Fibroblast of skin of abdomen (primary cell): ENCODE data around the gene GRM5.

Experiments
- DNase-seq: peaks from one replicate; pipeline ENCODE4 v3.0.0-alpha.2; 2013

GRM5 gene

GRCh38 chr11:88831303-88831890 lies 234.4 kb downstream of the GRM5 start:
- DNase-seq = no peak

- peak; percentile 9 for DNase-seq
Observed at GRCh38 chr11:88827018-88827676, 238.6 kb downstream of the GRM5 start.

- no peak for DNase-seq
Observed at GRCh38 chr11:88819616-88820015, 246.2 kb downstream of the GRM5 start.

- no peak for DNase-seq
Observed at GRCh38 chr11:88818978-88819377, 246.8 kb downstream of the GRM5 start.

DNA sequence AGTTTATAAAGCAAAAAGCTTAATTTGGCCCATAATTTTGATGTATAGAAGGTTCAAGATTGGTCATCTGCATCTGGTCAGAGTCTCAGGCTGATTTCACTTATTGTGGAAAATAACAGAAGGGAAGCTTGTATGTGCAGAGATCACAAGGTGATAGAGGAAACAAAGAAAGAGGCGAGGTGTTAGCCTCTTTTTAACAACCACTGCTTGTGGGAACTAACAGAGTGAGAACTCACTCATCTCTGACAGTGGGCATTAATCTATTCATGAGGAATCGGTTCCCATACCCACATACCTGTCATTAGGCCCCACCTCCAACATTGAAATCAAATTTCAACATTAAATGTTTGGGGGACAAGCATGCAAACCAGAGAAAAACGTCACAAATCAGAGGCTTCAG lies 250.3 kb downstream of the GRM5 start:
- DNase-seq = no peak

DNA sequence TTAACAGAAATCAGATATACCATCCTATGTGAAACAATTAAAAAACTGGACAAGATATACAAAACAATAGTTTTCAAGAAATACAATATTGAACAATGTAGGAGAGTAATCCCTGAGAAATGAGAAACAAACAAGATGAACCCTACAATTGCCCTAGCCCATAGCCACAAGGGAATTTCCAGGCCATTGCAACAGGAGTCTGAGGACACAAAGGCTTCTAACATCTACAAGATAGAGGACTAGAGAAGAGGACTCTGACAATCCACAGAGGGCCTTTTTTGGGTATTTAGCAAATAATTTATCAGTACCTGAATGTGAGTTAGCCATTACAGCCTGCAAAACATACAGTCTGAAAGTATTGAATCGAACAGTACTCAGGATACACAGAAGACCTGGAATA lies 251.7 kb downstream of the GRM5 start:
- DNase-seq = no peak

GRCh38 chr11:88813233-88813915 lies 252.4 kb downstream of the GRM5 start:
- DNase-seq = no peak

GRCh38 chr11:88810420-88811097 lies 255.2 kb downstream of the GRM5 start:
- no peak for DNase-seq

- DNase-seq = no peak
Observed at GRCh38 chr11:88809126-88809525, 256.7 kb downstream of the GRM5 start.

DNA sequence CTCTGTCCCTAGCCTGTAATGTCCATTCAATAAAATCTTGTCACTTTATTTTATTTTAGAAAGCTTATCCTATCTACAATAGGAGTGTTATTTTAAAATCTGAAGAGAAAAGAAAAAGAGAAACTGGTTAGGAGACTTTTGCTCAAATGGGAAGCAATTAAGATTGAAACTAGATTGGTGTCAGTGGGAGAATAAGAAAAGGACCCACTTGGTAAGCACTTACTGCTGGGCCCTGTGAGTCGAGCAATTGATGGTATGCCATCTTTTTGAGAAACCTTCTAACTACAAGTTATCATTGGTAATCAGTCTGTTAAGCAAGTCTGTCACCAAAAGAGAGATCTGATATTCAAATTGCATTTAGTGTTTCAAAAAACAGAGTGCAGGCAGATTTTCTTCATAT lies 258.4 kb downstream of the GRM5 start:
- no peak for DNase-seq

GRCh38 chr11:88806410-88806809 lies 259.4 kb downstream of the GRM5 start:
- no peak for DNase-seq

GRCh38 chr11:88801484-88802123 lies 264.2 kb downstream of the GRM5 start:
- no peak for DNase-seq

DNA sequence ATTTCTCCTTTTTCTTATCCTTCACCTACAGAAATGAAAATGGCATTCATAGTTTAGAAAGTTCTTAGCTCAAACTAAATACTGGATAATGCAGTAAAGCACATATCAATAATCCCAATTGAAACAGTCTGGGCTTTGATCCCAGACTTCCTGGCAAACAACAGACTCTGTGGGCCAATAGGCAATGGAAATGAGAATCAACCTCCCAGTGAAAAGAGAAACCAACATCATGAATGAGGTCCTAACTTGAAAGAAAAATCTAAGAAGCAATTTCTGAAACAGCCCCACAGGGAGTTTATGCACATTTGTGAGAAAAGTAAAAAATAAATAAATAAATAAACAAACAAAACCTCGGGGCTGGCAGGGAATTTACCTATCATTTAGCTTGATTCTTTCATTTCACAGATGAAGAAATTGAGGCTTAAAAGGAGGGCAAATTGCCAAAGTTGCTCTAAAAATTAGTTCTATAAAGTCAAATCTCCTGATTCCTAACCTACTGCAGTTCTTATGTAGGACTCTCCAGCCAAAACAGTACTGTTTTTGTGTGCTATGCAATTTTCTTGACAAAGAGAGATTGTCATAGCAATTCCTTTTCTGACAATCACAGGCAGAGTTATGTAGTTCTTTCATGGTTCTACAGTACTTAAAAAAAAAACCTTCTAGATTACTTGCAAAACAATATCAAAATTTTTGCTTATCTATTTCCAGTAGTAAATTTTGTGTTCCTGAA lies 265.8 kb downstream of the GRM5 start:
- DNase-seq = peak; percentile 7

DNA sequence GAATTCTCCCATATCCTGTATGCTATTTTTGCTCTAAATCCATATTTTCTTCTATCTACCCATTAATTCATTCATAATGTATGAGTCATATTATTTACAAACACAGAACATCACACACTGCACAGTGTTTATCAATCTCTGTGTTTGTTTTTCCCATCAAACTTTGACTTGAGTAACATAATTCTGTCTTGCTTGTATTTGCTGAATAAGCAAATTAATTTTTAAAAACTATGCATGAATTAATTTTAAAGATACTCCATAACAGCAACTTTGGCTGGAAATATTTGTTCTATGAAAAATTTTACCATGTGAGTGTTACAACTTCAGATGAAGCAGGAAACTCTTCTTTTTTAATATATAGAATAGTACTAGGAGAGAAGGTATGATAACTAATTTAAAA lies 275.6 kb downstream of the GRM5 start:
- DNase-seq = no peak

DNA sequence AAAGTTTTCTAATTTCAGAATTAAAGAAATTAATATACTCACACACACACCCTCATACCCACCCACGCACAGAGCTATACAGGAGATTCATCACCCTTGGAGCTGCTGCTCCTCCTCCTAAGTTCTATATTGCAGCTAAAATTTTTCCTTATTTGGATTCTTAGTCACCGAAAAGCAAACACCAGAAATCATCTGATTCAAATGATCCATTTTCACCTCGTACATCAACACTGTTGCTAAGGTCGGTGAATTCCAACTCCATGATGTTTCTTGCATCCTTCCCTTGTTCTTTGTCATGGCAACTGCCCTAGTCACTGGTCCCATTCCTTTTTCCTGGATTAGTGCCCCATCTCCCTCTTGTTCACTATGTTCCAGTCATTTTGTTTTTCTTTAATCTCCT lies 286.2 kb downstream of the GRM5 start:
- peak; percentile 95 for DNase-seq

DNA sequence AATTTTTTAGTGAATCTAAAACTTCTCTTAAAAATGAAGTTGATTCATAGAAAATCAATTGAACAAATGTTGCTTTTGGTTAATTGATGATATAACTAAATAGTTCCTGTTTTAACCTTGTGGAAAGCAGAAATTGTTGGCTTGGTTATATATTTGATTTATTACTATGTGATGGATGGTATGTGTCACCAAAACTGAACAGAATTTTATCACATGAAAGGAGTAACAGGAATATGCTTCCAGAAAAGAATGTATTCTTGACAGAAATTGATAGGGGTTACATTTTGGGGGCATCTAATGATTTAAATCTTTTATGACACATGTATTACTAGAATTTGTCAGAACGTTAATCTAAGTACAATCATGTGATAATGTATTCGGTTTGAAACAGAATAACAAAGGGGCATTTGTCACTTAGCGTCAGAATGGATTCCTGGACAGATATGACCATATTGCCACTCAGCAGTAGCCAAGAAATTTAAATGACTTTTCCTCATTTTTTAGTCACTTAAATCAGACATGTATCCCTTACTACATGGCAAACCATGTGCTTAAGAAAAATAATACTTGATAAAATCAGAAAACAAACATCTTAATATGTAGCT lies 295.2 kb downstream of the GRM5 start:
- DNase-seq = no peak

DNA sequence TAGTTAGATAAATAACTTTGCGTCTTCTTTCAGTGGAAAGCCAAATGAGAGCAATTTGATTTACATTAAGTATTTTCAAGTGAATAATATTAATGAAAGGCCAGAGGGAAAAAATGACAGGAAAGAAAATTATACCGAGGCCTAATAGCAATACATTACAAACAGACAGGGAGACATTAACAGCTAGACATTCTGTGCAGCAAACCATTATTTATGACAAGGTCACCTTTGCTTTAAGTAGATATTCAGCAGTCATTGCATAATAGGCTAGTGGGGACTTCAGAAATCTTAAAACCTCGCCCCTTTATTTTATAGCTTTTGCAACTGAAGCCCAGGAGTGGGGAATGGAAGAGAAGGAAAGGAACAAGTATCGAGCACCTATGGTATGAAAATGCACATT lies 321.6 kb downstream of the GRM5 start:
- DNase-seq = no peak

DNA sequence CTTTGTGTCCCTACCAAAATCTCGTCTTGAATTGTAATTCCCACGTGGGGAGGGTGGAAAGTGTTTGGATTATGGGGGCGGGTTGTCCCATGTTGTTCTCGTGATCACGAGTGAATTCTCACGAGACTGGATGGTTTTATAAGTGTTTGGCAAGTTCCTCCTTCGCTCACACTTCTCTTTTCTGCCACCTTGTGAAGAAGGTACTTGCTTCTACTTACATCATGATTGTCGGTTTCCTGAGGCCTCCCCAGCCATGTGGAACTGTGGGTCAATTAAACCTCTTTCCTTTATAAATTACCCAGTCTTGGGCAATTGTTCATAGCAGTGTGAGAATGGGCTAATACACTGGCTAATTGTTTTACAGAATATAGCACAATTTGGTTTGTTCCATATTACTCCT lies 326.3 kb downstream of the GRM5 start:
- DNase-seq = no peak

- no peak for DNase-seq
Observed at GRCh38 chr11:88709567-88709966, 356.2 kb downstream of the GRM5 start.

- DNase-seq = peak; percentile 8
Observed at GRCh38 chr11:88704485-88704884, 361.3 kb downstream of the GRM5 start.

- DNase-seq = no peak
Observed at GRCh38 chr11:88701816-88702215, 364.0 kb downstream of the GRM5 start.

- no peak for DNase-seq
Observed at GRCh38 chr11:88697139-88697538, 368.6 kb downstream of the GRM5 start.
